Suppressor macrophage treated with lipopolysaccharide for 1 hour (primary cell): Measurements from ENCODE around the gene TRIM17.

ENCODE experiments used
- DNase-seq, 3 donors: peaks; one replicate each; pipeline ENCODE4 v3.0.0-alpha.2; 2020 to 2022

The TRIM17 gene

DNA sequence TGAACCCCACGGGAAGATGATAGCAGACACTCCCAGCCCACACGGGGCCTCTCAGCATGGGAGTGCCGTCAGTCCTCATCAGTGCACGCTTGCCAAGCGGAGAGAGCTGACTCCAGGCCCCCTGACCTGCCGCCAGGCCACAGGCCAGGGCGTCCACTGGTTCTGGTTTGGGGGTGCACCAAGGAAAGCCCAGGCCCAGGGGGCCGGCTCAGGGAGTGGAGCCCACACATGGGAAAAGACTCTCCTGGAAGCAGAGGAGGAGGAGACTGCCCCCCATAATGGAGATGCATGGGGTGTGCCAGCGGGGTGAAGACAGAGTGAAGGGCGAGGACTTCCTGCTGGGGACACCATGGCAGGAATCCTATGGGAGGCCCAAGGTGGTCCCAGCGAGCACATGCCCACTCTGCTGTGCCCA, 16.4 kb downstream of the TRIM17 start:
- DNase-seq, result no peak

GRCh38 chr1:228399531-228400236, 17.0 kb downstream of the TRIM17 start:
- DNase-seq, result no peak

GRCh38 chr1:228398741-228399461, 17.8 kb downstream of the TRIM17 start:
- DNase-seq, result no peak

GRCh38 chr1:228397966-228398365, 18.7 kb downstream of the TRIM17 start:
- DNase-seq, result no peak

GRCh38 chr1:228396770-228397662, 19.6 kb downstream of the TRIM17 start:
- DNase-seq, result no peak

DNA sequence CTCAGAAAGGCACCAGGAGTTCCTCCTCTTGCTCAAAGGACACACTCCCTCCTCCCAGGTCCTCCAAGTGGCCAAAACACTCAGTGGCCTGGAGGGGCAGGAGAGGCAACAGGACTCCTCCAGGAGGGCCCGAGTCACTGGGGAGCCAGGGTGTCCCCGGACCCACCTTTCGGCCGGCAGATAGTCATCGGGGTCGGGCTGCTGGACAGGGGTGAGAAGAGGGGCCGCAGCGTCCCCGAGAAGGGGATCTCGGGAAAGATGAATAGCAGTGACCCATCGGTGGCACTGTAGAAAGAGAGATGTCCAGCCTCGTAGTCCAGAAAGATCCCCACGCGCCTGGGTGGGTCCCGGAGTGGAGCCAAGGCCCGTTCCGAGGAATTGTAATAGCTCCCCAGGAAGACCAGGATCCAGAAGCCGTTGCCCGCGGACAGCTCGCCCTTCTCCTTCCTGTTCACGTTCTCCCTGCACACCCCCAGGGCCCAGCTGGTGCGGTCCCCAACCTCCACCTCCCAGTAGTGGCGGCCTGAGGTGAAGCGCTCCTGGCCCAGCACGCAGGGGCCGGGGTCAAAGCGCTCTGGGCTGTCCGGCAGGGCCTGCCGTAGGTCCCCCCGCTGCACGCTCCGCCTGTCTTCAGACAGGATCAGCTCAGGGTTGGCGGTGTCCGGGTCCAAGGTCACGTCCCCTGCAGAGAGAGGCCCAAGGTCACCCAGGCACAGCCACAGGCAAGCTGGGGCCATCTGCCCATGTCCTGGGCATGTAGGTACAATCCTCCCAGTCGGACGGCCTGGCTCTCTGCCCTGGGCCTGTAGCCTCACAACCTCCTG, 21.9 kb downstream of the TRIM17 start:
- DNase-seq, result no peak

GRCh38 chr1:228393811-228394570, 22.7 kb downstream of the TRIM17 start:
- no peak for DNase-seq

GRCh38 chr1:228393268-228393701, 23.4 kb downstream of the TRIM17 start:
- peak; percentile 33 to 61 (median 40) for DNase-seq

- DNase-seq, result no peak
These were observed 24.3 kb downstream of the TRIM17 start for GRCh38 chr1:228392111-228392936.

- DNase-seq, result no peak
These were observed 25.1 kb downstream of the TRIM17 start for GRCh38 chr1:228391411-228392020.

- no peak for DNase-seq
These were observed 26.0 kb downstream of the TRIM17 start for GRCh38 chr1:228390649-228391048.

GRCh38 chr1:228387321-228387720, 29.3 kb downstream of the TRIM17 start:
- no peak for DNase-seq

- no peak for DNase-seq
These were observed 31.4 kb downstream of the TRIM17 start for GRCh38 chr1:228385232-228385631.

GRCh38 chr1:228383773-228384172, 32.9 kb downstream of the TRIM17 start:
- no peak for DNase-seq

GRCh38 chr1:228381356-228381755, 35.3 kb downstream of the TRIM17 start:
- DNase-seq, result no peak

- no peak for DNase-seq
These were observed 37.0 kb downstream of the TRIM17 start for GRCh38 chr1:228379666-228380065.

DNA sequence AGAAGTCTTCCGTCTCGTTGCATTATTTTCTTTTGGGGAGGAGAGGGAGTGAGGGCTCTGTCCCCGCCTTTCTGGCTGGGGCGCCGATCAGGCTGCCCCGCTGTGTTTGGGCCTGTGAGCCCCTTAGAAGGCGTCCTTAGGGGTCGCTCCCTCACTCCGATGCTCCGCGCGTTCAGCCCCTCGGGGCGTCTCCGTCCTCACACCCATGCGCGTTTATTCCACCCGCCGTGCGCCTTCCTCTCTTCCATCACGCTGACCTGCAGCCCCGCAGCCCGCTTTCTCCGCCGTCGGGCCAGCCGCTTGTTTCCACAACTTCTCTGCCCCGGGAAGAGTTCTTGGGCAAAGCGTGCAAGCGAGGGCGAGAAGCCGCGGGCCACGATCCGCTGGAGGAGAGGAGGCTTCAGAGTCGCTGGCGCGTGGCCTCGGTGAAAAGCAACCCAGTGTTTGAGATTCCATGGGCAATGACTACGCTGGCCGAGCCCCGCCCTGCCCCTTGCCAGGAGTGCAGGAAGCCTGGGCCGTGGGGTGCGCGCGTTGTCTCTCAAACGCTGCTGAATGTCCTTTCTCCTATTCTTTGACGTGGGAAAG, 37.7 kb downstream of the TRIM17 start:
- peak in 1 of 3 donors; percentile 19 for DNase-seq

DNA sequence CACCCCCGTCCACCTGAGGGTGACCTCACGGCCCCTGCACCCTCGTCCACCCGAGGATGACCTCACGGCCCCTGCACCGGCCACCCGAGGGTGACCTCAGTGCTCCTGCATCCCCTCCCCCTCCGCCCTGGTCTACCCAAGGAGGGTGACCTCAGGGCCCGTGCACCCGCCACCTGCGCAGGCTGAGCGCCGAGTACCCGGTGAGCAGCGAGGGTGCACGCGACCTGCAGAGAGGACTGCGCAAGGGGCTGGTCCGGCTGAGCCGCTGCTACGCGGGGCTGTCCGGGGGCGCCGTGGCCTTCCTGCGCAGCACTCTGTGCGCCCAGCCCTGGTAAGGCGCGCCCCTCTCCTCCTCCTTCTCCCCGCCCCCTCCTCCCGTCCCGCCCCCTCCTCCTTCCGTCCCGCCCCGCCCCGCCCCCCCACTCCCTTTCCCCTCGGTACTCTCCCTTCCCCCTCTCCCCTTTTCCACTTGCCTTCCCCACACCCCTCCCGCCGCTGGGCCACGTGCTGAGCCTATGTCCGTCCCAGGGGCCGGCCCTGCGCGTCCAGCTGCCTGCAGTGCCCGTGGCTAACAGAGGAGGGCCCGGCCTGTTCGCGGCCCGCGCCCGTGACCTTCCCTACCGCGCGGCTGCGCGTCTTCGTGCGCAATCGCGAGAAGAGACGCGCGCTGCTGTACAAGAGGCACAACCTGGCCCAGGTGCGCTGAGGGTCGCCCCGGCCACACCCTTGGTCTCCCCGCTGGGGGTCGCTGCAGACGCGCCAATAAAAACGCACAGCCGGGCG, 38.4 kb downstream of the TRIM17 start:
- DNase-seq, result peak; percentile 55 to 80 (median 59)

- no peak for DNase-seq
These were observed 39.0 kb downstream of the TRIM17 start for GRCh38 chr1:228377664-228378089.
